A549 (cell line): ENCODE data around the gene TBC1D14. TPM values are rescaled to one million over a fixed set of nuclear protein-coding genes. Genes with fewer than 3 reads are reported as not detected.

ENCODE experiments used
- ATAC-seq, 2 experiments: fragments of 200-7000 bp in 1 of 2; fragments of >200 bp in 1 of 2; cut with Nextera tagmentation in 1 of 2; cut with Tn5 transposase in 1 of 2; 3 replicates each; pipeline versions ENCODE4 v1.8.0 to v1.9.1; 2018 to 2020; ENCODE audit warnings: mild to moderate bottlenecking in 1 of 2, moderate library complexity in 1 of 2
- CTCF ChIA-PET: fragments of 300-600 bp; sonication (Branson Sonifier 250); formaldehyde crosslinking; extraction: SDS; loops from one replicate; lab custom pipeline; 2021; ENCODE audit warnings: antibody characterized with exemption, inconsistent platforms; lab: Yijun Ruan, JAX
- POLR2A ChIA-PET: fragments of 350-600 bp; formaldehyde crosslinking; extraction: SDS; loops from one replicate; lab custom pipeline; 2021; ENCODE audit warnings: antibody characterized with exemption, inconsistent platforms; lab: Yijun Ruan, JAX
- DNase-seq, 2 experiments: peaks; one replicate each; pipeline versions ENCODE4 v3.0.0 to v3.0.0-alpha.2; 2011 to 2016; ENCODE audit warnings: low read depth in 1 of 2, low spot score in 1 of 2
- FAIRE-seq: peaks from 2 replicates; lab custom pipeline; 2011; peaks lifted over from hg19 to GRCh38; lab: Jason Lieb, UNC
- H3K27ac ChIP-seq, 2 experiments: fragments of >200 bp; sonication (Bioruptor Twin); formaldehyde crosslinking; 3 replicates each; pipeline ENCODE4 v1.5.1; 2016 to 2017
- H3K4me1 ChIP-seq: fragments of >200 bp; sonication (Bioruptor Twin); formaldehyde crosslinking; 3 replicates; pipeline ENCODE4 v1.6.1; 2016
- H3K4me2 ChIP-seq: fragments of >200 bp; sonication (Bioruptor Twin); formaldehyde crosslinking; 3 replicates; pipeline ENCODE4 v1.6.1; 2016
- H3K4me3 ChIP-seq: fragments of >200 bp; sonication (Bioruptor Twin); formaldehyde crosslinking; 3 replicates; pipeline ENCODE4 v1.5.1; 2016
- H3K9me3 ChIP-seq: fragments of >200 bp; sonication (Bioruptor Twin); formaldehyde crosslinking; 3 replicates; pipeline ENCODE4 v1.6.1; 2016
- BHLHE40 ChIP-seq: IDR thresholded peaks from 2 replicates; pipeline ENCODE4 v1.6.1; 2012; ENCODE audit warnings: low read depth, low read length, inconsistent platforms
- CBX2 ChIP-seq: fragments of 200-600 bp; sonication (generic); IDR thresholded peaks from 2 replicates; pipeline ENCODE4 v1.6.1; 2016; ENCODE audit warnings: low read depth, mild to moderate bottlenecking, borderline replicate concordance
- EHF ChIP-seq: fragments of 250-450 bp; sonication (Bioruptor Pico); IDR thresholded peaks from 2 replicates; pipeline ENCODE4 v1.5.0; 2020; ENCODE audit warnings: mild to moderate bottlenecking
- FOSB ChIP-seq: fragments of 250-450 bp; sonication (Bioruptor Pico); IDR thresholded peaks from 2 replicates; pipeline ENCODE4 v1.5.0; 2020; ENCODE audit warnings: mild to moderate bottlenecking, moderate library complexity
- HES2 ChIP-seq: fragments of >200 bp; sonication (Bioruptor Twin); formaldehyde crosslinking; IDR thresholded peaks from 2 replicates; pipeline ENCODE4 v1.6.1; 2016
- JUN ChIP-seq, 2 experiments: fragments of >200 bp; sonication (Bioruptor Twin); formaldehyde crosslinking; IDR thresholded peaks; 2 replicates in 1 of 2; 3 replicates in 1 of 2; pipeline ENCODE4 v1.6.1; 2016 to 2017
- KDM1A ChIP-seq: fragments of 200-600 bp; sonication (generic); IDR thresholded peaks from 2 replicates; pipeline ENCODE4 v1.6.1; 2016; ENCODE audit warnings: low read depth, mild to moderate bottlenecking
- NPAS2 ChIP-seq: fragments of 250-450 bp; sonication (Bioruptor Pico); IDR thresholded peaks from 2 replicates; pipeline ENCODE4 v1.8.0; 2022; ENCODE audit warnings: mild to moderate bottlenecking, moderate library complexity, borderline replicate concordance
- POLR2A ChIP-seq: IDR thresholded peaks from 2 replicates; pipeline ENCODE4 v1.6.1; 2012; ENCODE audit warnings: mild to moderate bottlenecking, low read length
- ZNF302 ChIP-seq: fragments of 250-450 bp; sonication (Bioruptor Pico); IDR thresholded peaks from 2 replicates; pipeline ENCODE4 v1.9.0; 2021; ENCODE audit warnings: inconsistent platforms, mild to moderate bottlenecking, moderate library complexity
- WGBS: methylation state at CpG from one replicate; pipeline ENCODE4 v1.1.6; 2017; ENCODE audit errors: missing lambda C conversion rate; 5-methylcytosine and 5-hydroxymethylcytosine counted together
- polyA plus RNA-seq, 4 experiments: library from polyadenylated mRNA; depleted of rRNA in 3 of 4; stranded (reverse); fragments of >200 nt; fragmentation: RNase III in 1 of 4; extraction: RNeasy Plus Mini Kit Qiagen cat#74134 plus additional on column Dnase treatment in 1 of 4; gene quantifications; 2 replicates in 3 of 4; 3 replicates in 1 of 4; pipeline ENCODE4 v1.2.3, GENCODE V29; 2011 to 2017
- TF ChIP-seq, protein P1 (sequence below): fragments of 450-650 bp; IDR thresholded peaks from 2 replicates; pipeline ENCODE4 v1.6.1; 2014; ENCODE audit warnings: antibody characterized with exemption
- TF ChIP-seq, protein P2 (sequence below): IDR thresholded peaks from 2 replicates; pipeline ENCODE4 v1.6.1; 2012
- TF ChIP-seq, protein P3 (sequence below): IDR thresholded peaks from 2 replicates; pipeline ENCODE4 v1.6.1; 2012
- TF ChIP-seq, protein P4 (sequence below): fragments of 250-450 bp; sonication (Bioruptor Pico); IDR thresholded peaks from 2 replicates; pipeline ENCODE4 v1.5.0; 2021; ENCODE audit warnings: mild to moderate bottlenecking, moderate library complexity, borderline replicate concordance
- TF ChIP-seq, protein P5 (sequence below): fragments of >200 bp; sonication (Bioruptor Twin); formaldehyde crosslinking; IDR thresholded peaks from 3 replicates; pipeline ENCODE4 v1.6.1; 2016

TBC1D14 gene
- polyA plus RNA-seq, 2 of the 4 experiments (the other 2 are of a cell fraction), result 30.2 to 39.0 TPM

- TF ChIP-seq, protein P1, sequence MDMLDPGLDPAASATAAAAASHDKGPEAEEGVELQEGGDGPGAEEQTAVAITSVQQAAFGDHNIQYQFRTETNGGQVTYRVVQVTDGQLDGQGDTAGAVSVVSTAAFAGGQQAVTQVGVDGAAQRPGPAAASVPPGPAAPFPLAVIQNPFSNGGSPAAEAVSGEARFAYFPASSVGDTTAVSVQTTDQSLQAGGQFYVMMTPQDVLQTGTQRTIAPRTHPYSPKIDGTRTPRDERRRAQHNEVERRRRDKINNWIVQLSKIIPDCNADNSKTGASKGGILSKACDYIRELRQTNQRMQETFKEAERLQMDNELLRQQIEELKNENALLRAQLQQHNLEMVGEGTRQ, result no peak
- no peak for TF ChIP-seq EHF (CRISPR knock-in tag)
- TF ChIP-seq BHLHE40, result no peak
- TF ChIP-seq CBX2, result no peak
- TF ChIP-seq NPAS2 (CRISPR knock-in tag), result no peak
- TF ChIP-seq ZNF302, result no peak
- peak; percentile 47 for TF ChIP-seq POLR2A
- TF ChIP-seq, protein P2, sequence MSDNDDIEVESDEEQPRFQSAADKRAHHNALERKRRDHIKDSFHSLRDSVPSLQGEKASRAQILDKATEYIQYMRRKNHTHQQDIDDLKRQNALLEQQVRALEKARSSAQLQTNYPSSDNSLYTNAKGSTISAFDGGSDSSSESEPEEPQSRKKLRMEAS, result no peak
- no peak for TF ChIP-seq FOSB
- Histone ChIP-seq H3K4me3 (peak within 1 kb of the TSS; percentile 99), H3K27ac (peak within 1 kb of the TSS; percentile 96 to 98), H3K9me3 (no peaks in the 10 kb centered on the region), H3K4me1 (peaks cover 8% of the 10 kb centered on the region; the same call in 2 of the 3 replicates), H3K4me2 (peak within 1 kb of the TSS; percentile 97)
- CTCF ChIA-PET, result interaction anchor here (0.7 to 4.3 kb wide), 20 partner anchors 8 to 325 kb away, joined by 3 to 26 read pairs (median 4); no protein-coding TSS in a partner anchor
- 2% methylated on average over 13 of the region's 119 CpGs for WGBS
- no peak for FAIRE-seq
- peak; percentile 22 to 49 for DNase-seq
- POLR2A ChIA-PET, result interaction anchor here (0.9 to 2.9 kb wide), 5 partner anchors 9 to 134 kb away, joined by 4 to 19 read pairs (median 4); partner anchors contain the start of gene GRPEL1
- peak; percentile 45 to 78 for ATAC-seq
Measured at GRCh38 chr4:7043284-7044136, 133.9 kb downstream of the TBC1D14 start, which contains the start of gene TADA2B. Gene TADA2B, plus strand, starts transcription at chr4:7043372. Its CDS starts 208 bp downstream, at chr4:7043580.

DNA sequence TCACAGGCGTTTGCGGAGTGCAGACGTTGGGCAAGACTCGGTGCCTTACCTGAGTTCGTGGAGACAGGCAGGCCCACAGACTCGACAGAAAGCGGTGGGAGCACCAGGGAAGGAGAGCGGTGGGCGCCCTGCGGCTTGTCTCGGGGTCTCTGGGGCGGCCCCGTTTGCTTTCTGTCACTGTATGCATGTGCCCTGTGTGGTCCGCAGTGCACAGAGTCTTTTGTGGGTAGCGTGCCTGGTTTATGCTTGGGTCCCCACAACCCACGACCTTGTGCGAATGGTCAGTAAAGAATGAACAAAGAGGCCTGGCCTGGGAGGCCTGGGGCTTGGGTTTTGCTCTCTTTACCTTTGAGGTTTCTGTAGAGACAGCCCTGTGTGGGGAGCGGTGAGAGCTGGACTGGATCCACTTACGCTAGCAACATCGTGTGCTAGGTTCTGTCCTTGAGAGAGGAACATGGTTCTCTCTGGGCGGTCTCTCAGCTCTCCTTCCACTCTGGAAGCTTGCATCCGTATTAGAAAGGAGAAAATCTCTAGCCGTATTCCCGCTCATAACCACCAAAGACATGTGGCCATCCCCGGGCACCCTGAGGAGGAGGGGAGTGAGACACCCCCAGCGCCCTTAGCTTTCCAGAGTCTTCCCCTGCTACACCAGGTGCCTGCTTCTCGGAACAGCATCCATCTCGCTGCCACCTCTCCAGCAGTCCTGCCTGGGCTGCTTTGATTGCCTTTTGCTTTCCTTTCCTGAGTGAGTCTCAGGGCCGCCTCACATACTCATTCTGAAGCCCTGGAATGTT lies 134.7 kb downstream of the TBC1D14 start:
- no peak for DNase-seq
- peak overlapping the region; percentile 96 to 98 for H3K27ac ChIP-seq
- H3K4me1 ChIP-seq, result peaks cover 8% of the 10 kb centered on the region; the same call in 2 of the 3 replicates
- 80% methylated on average over 14 of the region's 29 CpGs for WGBS
- ATAC-seq, result no peak
- TF ChIP-seq, protein P3, sequence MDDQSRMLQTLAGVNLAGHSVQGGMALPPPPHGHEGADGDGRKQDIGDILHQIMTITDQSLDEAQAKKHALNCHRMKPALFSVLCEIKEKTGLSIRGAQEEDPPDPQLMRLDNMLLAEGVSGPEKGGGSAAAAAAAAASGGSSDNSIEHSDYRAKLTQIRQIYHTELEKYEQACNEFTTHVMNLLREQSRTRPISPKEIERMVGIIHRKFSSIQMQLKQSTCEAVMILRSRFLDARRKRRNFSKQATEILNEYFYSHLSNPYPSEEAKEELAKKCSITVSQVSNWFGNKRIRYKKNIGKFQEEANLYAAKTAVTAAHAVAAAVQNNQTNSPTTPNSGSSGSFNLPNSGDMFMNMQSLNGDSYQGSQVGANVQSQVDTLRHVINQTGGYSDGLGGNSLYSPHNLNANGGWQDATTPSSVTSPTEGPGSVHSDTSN, result no peak
- TF ChIP-seq KDM1A (no peak), JUN (IDR thresholded peaks at IDR 0.05) (no peak), HES2 (no peak)
- TF ChIP-seq, protein P4, sequence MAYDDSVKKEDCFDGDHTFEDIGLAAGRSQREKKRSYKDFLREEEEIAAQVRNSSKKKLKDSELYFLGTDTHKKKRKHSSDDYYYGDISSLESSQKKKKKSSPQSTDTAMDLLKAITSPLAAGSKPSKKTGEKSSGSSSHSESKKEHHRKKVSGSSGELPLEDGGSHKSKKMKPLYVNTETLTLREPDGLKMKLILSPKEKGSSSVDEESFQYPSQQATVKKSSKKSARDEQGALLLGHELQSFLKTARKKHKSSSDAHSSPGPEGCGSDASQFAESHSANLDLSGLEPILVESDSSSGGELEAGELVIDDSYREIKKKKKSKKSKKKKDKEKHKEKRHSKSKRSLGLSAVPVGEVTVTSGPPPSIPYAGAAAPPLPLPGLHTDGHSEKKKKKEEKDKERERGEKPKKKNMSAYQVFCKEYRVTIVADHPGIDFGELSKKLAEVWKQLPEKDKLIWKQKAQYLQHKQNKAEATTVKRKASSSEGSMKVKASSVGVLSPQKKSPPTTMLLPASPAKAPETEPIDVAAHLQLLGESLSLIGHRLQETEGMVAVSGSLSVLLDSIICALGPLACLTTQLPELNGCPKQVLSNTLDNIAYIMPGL, result no peak
- TF ChIP-seq, protein P5, sequence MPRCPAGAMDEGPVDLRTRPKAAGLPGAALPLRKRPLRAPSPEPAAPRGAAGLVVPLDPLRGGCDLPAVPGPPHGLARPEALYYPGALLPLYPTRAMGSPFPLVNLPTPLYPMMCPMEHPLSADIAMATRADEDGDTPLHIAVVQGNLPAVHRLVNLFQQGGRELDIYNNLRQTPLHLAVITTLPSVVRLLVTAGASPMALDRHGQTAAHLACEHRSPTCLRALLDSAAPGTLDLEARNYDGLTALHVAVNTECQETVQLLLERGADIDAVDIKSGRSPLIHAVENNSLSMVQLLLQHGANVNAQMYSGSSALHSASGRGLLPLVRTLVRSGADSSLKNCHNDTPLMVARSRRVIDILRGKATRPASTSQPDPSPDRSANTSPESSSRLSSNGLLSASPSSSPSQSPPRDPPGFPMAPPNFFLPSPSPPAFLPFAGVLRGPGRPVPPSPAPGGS, result no peak
- peak overlapping the region; percentile 99 for H3K4me3 ChIP-seq
- H3K9me3 ChIP-seq, result no peaks in the 10 kb centered on the region
- FAIRE-seq, result no peak
- POLR2A ChIA-PET, result interaction anchor here (1.0 to 2.9 kb wide), 3 partner anchors 10 to 24 kb away, joined by 4 to 19 read pairs (median 5); partner anchors contain the start of gene GRPEL1
- peak overlapping the region; percentile 92 for H3K4me2 ChIP-seq
- CTCF ChIA-PET, result interaction anchor here (0.7 to 4.3 kb wide), 9 partner anchors 10 to 152 kb away, joined by 3 to 26 read pairs (median 7); no protein-coding TSS in a partner anchor
